ENCODE measurements around the gene APP.

- TF ChIP-seq SNAI2 (CRISPR knock-in tag; IDR thresholded peaks at IDR 0.05) (no peak), CSDC2 (CRISPR knock-in tag; IDR thresholded peaks at IDR 0.05) (no peak), ZFP3 (CRISPR knock-in tag; IDR thresholded peaks at IDR 0.05) (no peak), ZNF8 (CRISPR knock-in tag; IDR thresholded peaks at IDR 0.05) (no peak), OSR1 (CRISPR knock-in tag; IDR thresholded peaks at IDR 0.05) (no peak)
These were observed 332.9 kb downstream of the APP start for GRCh38 chr21:25837533-25838265.
